Measurements from ENCODE around the gene PCBD2. TPM values are rescaled to one million over a fixed set of nuclear protein-coding genes. Genes with fewer than 3 reads are reported as not detected.
A peak's percentile ranks its signal among the peaks of the same experiment; 100 is the strongest.

Gene PCBD2
- total and polyA plus RNA-seq, 4 donors = 5.9 to 12.8 (median 10.3) TPM

DNA sequence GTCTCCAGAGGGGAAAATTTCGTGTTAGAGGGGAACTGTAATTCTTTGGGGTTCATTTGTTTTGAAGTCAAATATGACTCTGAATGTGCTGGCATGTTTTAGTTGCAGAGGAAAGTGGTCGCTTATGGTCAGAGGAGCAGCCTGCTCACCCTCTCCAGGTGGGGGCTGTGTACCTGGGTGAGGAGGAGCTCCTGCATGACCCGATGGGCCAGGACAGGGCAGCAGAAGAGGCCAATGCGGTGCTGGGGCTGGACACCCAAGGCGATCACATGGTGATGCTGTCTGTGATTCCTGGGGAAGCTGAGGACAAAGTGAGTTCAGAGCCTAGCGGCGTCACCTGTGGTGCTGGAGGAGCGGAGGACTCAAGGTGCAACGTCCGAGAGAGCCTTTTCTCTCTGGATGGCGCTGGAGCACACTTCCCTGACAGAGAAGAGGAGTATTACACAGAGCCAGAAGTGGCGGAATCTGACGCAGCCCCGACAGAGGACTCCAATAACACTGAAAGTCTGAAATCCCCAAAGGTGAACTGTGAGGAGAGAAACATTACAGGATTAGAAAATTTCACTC is 17.3 kb upstream of the PCBD2 start (continued):
- TF ChIP-seq, protein P1, sequence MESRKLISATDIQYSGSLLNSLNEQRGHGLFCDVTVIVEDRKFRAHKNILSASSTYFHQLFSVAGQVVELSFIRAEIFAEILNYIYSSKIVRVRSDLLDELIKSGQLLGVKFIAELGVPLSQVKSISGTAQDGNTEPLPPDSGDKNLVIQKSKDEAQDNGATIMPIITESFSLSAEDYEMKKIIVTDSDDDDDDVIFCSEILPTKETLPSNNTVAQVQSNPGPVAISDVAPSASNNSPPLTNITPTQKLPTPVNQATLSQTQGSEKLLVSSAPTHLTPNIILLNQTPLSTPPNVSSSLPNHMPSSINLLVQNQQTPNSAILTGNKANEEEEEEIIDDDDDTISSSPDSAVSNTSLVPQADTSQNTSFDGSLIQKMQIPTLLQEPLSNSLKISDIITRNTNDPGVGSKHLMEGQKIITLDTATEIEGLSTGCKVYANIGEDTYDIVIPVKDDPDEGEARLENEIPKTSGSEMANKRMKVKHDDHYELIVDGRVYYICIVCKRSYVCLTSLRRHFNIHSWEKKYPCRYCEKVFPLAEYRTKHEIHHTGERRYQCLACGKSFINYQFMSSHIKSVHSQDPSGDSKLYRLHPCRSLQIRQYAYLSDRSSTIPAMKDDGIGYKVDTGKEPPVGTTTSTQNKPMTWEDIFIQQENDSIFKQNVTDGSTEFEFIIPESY (IDR thresholded peaks at IDR 0.05) = no peak
- TF ChIP-seq RAD21 (IDR thresholded peaks at IDR 0.05) (no peak), JUND (IDR thresholded peaks at IDR 0.05) (no peak), HNF4A (conservative IDR thresholded peaks at IDR 0.05) (no peak), RXRA (IDR thresholded peaks at IDR 0.05) (no peak)
- TF ChIP-seq, protein P2, sequence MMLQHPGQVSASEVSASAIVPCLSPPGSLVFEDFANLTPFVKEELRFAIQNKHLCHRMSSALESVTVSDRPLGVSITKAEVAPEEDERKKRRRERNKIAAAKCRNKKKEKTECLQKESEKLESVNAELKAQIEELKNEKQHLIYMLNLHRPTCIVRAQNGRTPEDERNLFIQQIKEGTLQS (IDR thresholded peaks at IDR 0.05) = no peak

DNA sequence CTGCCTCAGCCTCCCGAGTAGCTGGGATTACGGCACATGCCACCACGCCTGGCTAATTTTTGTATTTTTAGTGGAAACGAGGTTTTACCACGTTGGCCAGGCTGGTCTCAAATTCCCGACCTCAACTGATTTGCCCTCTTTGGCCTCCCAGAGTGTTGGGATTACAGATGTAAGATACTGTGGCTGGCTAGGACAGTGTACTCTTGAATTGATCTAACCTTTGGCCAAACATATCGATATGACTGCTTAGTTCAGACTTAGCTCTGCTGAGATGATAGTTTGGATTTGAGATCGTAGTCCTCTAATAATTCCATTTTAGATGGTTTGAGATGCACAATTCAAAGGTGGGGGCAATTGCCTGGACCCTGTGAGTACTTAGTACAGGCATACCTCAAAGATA is 15.6 kb upstream of the PCBD2 start:
- TF ChIP-seq RXRA (IDR thresholded peaks at IDR 0.05) (peak; percentile 48 to 57), JUND (IDR thresholded peaks at IDR 0.05) (no peak), HNF4A (conservative IDR thresholded peaks at IDR 0.05) (peak; percentile 50 to 66), GABPA (IDR thresholded peaks at IDR 0.05 in 1 of 2, conservative IDR thresholded peaks at IDR 0.05 in 1 of 2) (no peak), FOXA2 (IDR thresholded peaks at IDR 0.05) (no peak)
- TF ChIP-seq, protein P3, sequence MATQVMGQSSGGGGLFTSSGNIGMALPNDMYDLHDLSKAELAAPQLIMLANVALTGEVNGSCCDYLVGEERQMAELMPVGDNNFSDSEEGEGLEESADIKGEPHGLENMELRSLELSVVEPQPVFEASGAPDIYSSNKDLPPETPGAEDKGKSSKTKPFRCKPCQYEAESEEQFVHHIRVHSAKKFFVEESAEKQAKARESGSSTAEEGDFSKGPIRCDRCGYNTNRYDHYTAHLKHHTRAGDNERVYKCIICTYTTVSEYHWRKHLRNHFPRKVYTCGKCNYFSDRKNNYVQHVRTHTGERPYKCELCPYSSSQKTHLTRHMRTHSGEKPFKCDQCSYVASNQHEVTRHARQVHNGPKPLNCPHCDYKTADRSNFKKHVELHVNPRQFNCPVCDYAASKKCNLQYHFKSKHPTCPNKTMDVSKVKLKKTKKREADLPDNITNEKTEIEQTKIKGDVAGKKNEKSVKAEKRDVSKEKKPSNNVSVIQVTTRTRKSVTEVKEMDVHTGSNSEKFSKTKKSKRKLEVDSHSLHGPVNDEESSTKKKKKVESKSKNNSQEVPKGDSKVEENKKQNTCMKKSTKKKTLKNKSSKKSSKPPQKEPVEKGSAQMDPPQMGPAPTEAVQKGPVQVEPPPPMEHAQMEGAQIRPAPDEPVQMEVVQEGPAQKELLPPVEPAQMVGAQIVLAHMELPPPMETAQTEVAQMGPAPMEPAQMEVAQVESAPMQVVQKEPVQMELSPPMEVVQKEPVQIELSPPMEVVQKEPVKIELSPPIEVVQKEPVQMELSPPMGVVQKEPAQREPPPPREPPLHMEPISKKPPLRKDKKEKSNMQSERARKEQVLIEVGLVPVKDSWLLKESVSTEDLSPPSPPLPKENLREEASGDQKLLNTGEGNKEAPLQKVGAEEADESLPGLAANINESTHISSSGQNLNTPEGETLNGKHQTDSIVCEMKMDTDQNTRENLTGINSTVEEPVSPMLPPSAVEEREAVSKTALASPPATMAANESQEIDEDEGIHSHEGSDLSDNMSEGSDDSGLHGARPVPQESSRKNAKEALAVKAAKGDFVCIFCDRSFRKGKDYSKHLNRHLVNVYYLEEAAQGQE (IDR thresholded peaks at IDR 0.05) = no peak
- H3K9ac ChIP-seq (ENCODE audit: low read depth in 1 of 2, low read length in 2 of 2) = no peak overlapping the region
- H3K27me3 ChIP-seq (ENCODE audit: control insufficient read depth in 4 of 4, insufficient read depth in 4 of 4, low read length in 3 of 4) = no peaks in the 10 kb centered on the region
- no peak overlapping the region for H3K4me3 ChIP-seq (ENCODE audit: low read depth in 1 of 3, low read length in 3 of 3)
- peaks cover 0 to 4% (median 2%) of the 10 kb centered on the region in 4 donors for H3K36me3 ChIP-seq (ENCODE audit: control insufficient read depth in 4 of 4, insufficient read depth in 3 of 4, low read depth in 1 of 4, low read length in 3 of 4)
- H3K4me1 ChIP-seq (ENCODE audit: control insufficient read depth in 4 of 4, insufficient read depth in 4 of 4, low read length in 3 of 4) = peaks cover 0 to 9% (median 8%) of the 10 kb centered on the region in 4 donors
- no peak overlapping the region for H3K27ac ChIP-seq (ENCODE audit: low read depth in 1 of 2, low read length in 2 of 2)
- H3K9me3 ChIP-seq (ENCODE audit: control insufficient read depth in 4 of 4, low read length in 3 of 4) = no peaks in the 10 kb centered on the region
- 40% methylated on average over 8 of the region's 8 CpGs for WGBS
- DNase-seq (ENCODE audit: low spot score) = no peak

DNA sequence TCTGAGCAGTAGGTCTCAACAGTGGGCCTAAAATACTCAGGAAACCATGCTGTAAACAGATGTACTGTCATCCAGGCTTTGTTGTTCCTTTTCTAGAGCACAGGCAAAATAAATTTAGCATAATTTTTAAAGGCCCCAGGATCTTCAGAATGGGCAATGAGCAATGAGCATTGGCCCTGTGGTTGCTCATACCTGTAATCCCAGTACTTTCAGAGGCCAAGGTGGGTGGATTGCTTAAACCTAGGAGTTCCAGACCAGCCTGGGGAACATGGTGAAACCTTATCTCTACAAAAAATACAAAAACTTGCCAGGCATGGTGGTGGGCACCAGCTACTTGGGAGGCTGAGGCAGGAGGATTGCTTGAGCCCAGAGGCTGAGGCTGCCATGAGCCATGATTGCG is 13.5 kb upstream of the PCBD2 start:
- peaks cover 0 to 9% (median 8%) of the 10 kb centered on the region in 4 donors for H3K4me1 ChIP-seq (ENCODE audit: control insufficient read depth in 4 of 4, insufficient read depth in 4 of 4, low read length in 3 of 4)
- DNase-seq (ENCODE audit: low spot score) = no peak
- no peak overlapping the region for H3K9ac ChIP-seq (ENCODE audit: low read depth in 1 of 2, low read length in 2 of 2)
- TF ChIP-seq JUND (IDR thresholded peaks at IDR 0.05) = no peak
- TF ChIP-seq HNF4A (conservative IDR thresholded peaks at IDR 0.05) = no peak
- TF ChIP-seq GABPA (IDR thresholded peaks at IDR 0.05 in 1 of 2, conservative IDR thresholded peaks at IDR 0.05 in 1 of 2) = no peak
- TF ChIP-seq EGR1 (IDR thresholded peaks at IDR 0.05; ENCODE audit: low read depth in 2 of 2) = no peak
- no peak for TF ChIP-seq SP1 (IDR thresholded peaks at IDR 0.05)
- TF ChIP-seq, protein P4, sequence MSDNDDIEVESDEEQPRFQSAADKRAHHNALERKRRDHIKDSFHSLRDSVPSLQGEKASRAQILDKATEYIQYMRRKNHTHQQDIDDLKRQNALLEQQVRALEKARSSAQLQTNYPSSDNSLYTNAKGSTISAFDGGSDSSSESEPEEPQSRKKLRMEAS (IDR thresholded peaks at IDR 0.05) = no peak
- TF ChIP-seq, protein P1 (IDR thresholded peaks at IDR 0.05) = no peak
- TF ChIP-seq, protein P5, sequence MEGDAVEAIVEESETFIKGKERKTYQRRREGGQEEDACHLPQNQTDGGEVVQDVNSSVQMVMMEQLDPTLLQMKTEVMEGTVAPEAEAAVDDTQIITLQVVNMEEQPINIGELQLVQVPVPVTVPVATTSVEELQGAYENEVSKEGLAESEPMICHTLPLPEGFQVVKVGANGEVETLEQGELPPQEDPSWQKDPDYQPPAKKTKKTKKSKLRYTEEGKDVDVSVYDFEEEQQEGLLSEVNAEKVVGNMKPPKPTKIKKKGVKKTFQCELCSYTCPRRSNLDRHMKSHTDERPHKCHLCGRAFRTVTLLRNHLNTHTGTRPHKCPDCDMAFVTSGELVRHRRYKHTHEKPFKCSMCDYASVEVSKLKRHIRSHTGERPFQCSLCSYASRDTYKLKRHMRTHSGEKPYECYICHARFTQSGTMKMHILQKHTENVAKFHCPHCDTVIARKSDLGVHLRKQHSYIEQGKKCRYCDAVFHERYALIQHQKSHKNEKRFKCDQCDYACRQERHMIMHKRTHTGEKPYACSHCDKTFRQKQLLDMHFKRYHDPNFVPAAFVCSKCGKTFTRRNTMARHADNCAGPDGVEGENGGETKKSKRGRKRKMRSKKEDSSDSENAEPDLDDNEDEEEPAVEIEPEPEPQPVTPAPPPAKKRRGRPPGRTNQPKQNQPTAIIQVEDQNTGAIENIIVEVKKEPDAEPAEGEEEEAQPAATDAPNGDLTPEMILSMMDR (IDR thresholded peaks at IDR 0.05; ENCODE audit: low read depth, low read length, missing input control) = no peak
- TF ChIP-seq RAD21 (IDR thresholded peaks at IDR 0.05) = no peak
- TF ChIP-seq, protein P3 (IDR thresholded peaks at IDR 0.05) = no peak
- H3K36me3 ChIP-seq (ENCODE audit: control insufficient read depth in 4 of 4, insufficient read depth in 3 of 4, low read depth in 1 of 4, low read length in 3 of 4) = peaks cover 0 to 4% (median 3%) of the 10 kb centered on the region in 4 donors
- WGBS = 100% methylated on average over 1 of the region's 1 CpG
- no peaks in the 10 kb centered on the region for H3K9me3 ChIP-seq (ENCODE audit: control insufficient read depth in 4 of 4, low read length in 3 of 4)
- H3K27me3 ChIP-seq (ENCODE audit: control insufficient read depth in 4 of 4, insufficient read depth in 4 of 4, low read length in 3 of 4) = no peaks in the 10 kb centered on the region
- no peak overlapping the region for H3K27ac ChIP-seq (ENCODE audit: low read depth in 1 of 2, low read length in 2 of 2)
- H3K4me3 ChIP-seq (ENCODE audit: low read depth in 1 of 3, low read length in 3 of 3) = no peak overlapping the region

All from liver (tissue), 9 donors.